Stimulated activated CD8-positive, alpha-beta memory T cell treated with anti-CD3 and anti-CD28 coated beads, Interleukin-12 subunit alpha, Interleukin-12 subunit beta, amount 100 ng/mL, for 1 hour (primary cell): ENCODE results near the gene MTPN.

ENCODE experiments used
- DNase-seq: peaks from one replicate; pipeline ENCODE4 v3.0.0-alpha.2; 2020; ENCODE audit warnings: low read depth

Gene MTPN

GRCh38 chr7:135924302-135924701, 52.9 kb downstream of the MTPN start:
- DNase-seq = no peak

- no peak for DNase-seq
These were observed 54.9 kb downstream of the MTPN start for GRCh38 chr7:135922263-135922662.

DNA sequence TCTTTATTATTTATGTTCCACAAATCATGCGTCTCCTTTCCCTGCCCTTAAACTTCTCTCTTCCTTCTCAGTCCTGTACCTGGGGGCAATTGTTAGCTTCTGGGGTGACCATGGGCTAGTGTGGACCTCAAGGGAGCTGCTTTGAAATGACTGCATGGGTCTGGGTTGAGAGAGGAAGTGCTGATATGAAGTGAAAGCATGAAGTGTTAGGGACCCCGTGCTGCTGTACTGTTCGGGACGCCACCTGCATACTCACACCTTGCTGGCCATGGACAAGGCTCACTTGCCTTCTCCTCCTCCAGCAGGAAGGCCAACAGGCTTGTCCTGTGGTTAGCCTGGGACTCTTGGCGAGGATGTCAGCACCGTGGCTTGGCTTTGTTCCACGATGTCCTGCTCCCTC, 56.7 kb downstream of the MTPN start:
- no peak for DNase-seq

GRCh38 chr7:135919071-135919841, 57.9 kb downstream of the MTPN start:
- DNase-seq = no peak

- no peak for DNase-seq
These were observed 59.0 kb downstream of the MTPN start for GRCh38 chr7:135918134-135918533.

DNA sequence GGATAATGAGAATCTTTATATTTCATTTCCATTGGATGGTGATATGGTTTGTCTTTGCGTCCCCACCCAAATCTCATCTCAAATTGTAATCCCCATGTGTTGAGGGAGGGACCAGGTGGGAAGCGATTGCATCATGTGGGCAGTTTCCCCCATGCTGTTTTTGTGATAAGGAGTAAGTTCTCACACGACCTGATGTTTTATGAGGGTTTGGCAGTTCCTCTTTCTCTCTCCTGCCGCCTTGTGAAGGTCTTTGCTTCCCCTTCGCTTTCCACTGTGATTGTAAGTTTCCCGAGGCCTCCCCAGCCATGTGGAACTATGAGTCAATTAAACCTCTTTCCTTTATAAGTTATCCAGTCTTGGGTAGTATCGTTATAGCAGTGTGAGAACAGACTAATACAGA, 59.4 kb downstream of the MTPN start:
- DNase-seq = no peak

DNA sequence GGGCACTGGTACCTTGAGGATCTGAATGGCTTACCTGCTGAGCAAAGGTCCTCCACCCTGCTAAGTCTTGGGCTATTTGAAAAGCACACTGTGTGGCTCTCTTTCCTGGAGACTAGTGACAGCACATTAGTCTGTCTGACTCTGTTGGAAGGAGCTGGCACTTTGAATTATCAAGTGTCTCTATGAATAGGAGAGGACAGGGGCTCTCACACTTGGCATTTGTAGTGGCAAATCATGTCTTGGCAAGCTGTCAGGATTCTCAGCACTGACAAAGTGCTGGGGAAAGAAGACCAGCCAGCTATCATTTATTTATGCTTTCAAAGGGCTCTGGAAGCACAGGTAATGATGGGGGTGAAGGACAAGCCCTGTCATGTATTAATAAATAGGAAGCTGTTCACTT, 62.8 kb downstream of the MTPN start:
- DNase-seq = no peak

GRCh38 chr7:135913404-135913803, 63.8 kb downstream of the MTPN start:
- DNase-seq = no peak

DNA sequence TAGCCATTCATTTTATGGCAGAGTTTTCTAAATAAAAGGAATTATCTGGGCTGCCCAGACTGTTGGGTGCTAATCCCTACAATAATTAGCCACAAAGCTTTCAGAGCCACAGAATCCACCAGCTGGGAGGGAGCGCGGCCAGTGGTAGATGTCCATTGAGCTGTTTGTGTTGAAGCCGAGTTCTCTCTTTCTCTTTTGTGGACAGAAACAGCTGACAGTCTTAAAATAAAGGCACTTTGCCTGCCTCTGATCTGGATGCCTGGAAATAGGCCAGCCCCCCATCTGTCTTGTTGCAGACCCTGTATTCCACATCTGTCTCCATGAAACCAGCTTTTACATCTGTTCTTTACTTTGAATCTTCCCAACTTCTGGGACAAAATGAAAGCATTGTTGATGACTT, 66.1 kb downstream of the MTPN start:
- no peak for DNase-seq

GRCh38 chr7:135910393-135911036, 66.6 kb downstream of the MTPN start:
- no peak for DNase-seq

- no peak for DNase-seq
These were observed 71.3 kb downstream of the MTPN start for GRCh38 chr7:135905858-135906257.

DNA sequence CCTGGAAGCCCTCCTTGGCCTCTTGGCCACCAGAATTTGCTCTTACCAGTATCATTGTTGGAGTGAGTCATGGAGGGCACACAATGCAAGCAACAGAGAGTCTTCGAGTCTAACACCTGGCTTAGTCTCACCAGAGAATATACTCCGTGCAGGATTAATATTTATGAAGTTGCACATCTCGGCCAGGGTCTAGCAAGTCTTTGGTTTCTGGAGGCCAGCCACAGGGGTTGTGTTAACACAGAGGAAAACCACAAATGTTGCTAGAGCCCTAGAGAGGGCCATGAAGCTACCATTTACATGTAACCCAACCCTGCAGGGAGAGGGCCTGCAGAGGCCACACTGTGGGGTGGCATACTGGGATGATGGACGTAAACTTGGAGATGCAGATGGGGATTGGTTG, 71.8 kb downstream of the MTPN start:
- DNase-seq = no peak

DNA sequence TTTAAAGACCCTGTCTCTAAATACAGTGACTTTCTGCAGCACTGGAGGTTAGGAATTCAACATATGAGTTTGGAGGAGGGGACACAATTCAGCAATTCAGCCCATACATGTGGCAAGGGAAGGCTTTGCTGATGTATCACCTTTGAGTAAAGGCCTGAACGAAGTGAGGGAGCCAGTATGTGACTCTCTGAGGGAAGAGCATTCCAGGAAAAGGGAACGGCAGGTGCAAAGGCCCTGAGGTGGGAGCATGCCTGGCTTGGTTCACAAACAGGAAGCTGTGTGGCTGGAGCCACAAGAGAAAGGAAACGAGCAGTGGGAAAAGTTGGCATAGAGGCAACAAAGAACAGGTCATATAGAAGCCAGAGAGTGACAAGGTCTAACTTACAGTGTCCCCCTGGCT, 72.9 kb downstream of the MTPN start:
- DNase-seq = no peak

DNA sequence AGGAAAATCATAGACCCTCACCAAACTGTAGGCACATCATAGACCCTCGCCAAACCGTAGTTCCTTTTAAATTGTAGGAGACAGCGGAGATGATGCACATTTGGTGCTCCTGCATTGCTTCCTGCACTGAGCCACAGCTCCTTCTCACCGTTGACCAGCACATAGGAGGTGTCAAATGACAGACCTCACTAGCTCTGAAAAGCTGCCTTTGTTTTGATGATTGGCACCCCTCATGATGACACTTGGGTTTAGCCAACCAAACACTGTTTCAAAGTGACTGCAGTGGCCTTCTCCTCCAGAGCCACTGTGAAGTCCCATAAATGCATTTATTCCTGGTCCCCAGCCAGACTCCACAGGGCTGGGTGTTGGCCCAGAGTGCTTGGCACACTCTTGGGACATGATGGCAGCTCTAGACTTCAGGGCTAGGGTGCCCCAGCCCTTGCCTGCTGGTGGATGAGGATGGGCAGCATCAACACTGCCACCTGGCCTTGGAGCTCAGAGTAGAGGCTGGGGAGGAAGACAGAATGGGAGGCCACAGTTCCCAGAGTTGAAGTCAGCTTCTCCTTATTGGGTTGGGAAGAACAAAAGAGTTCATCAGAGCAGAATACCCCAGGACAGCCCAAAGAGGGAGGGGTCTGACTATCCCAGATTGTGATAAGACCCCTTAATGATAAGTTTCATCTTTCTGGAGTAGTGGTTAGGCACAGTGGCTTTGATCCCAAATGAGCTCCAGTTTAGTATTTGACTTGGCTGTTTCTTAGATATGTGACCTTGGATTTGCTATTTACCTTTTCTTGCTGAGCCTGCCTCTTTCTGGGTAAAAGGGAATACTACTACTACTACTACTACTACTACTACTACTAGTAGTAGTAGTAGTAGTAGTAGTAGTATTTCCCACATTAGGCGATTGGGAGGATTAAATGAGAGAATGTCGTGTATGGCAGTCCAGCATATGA, 75.3 kb downstream of the MTPN start:
- DNase-seq = no peak

DNA sequence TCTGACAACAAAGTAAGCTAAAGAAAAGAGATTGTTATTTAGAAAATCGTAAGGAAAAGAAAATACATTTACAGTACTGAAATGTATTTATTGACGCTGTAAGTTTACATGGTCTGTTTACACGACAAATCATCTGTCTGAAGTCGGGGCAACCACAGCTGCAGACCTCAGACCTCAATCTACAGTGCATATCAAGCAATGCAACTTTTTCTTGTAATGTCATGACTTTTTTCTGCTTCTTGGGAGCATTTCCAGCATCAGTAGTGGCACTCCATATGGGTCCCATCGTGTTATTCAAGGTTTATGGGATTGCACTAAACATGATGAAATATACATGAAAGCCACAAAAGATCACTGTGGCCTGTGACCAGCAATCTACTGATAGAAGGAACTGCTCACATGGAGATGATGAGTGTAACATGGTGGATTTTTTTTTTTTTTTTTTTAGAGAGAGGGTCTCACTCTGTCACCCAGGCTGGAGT, 77.1 kb downstream of the MTPN start:
- no peak for DNase-seq

DNA sequence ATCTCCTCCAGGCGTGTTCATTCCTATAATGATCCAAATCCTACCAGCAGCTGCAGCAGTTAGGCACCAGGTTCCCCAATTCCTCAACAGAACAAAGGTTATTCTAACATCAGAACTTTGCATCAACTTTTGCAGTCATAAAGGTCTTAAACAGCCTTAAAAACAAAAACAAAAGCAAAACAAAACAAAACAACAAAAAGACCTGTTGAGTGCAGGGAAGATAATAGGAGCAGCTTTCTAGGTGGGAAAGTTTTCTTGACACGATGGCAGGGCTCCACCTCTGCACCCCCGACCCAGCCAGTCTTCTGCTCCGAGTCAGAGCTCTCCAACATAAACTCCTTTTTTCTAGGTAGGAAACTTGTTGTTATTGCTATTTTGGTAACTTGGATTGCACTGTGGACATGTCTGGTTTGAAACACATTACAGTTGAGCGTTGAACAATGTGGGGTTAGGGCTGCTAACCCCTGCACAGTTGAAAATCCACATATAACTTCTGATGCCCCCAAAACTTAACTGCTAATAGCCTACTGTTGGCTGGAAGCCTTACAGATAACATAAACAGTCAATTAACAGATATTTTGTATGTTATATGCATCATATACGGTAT, 77.6 kb downstream of the MTPN start:
- no peak for DNase-seq

DNA sequence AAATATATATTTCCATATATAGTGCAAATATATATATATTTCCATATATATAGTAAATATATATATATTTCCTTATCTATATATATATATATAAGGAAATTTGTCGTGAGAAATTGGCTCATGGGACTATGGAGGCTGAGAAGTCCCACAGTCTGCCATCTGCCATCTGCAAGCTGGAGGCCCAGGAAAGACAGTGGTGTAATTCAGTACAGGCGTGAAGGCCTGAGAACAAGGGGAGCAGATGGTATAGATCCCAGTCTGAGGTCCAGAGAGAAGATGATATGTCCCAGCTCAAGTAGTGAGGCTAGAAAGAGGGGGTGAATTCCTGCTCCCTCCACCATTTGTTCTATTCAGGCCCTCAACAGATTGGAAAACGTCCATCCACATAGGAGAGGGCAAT, 78.9 kb downstream of the MTPN start:
- no peak for DNase-seq

- DNase-seq = no peak
These were observed 82.3 kb downstream of the MTPN start for GRCh38 chr7:135894816-135895215.

GRCh38 chr7:135889823-135890222, 87.3 kb downstream of the MTPN start:
- DNase-seq = no peak

DNA sequence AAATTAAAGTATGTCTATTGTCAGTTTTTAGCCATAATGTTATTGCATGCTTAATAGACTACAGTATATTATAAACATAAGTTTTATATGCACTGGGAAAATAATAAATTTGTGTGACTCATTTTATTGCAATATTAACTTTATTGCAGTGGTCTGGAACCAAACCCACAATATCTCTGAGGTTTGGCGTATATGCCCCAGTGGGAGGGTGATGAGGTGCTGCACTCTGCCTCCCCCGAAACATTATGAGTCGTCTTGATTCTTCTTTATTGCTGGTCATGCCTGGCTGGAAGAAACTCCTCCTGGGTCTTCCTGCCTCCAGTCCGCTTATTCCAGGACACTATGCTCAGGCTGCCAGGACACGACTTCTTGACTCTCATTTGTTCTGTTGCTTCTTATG, 88.4 kb downstream of the MTPN start:
- no peak for DNase-seq

DNA sequence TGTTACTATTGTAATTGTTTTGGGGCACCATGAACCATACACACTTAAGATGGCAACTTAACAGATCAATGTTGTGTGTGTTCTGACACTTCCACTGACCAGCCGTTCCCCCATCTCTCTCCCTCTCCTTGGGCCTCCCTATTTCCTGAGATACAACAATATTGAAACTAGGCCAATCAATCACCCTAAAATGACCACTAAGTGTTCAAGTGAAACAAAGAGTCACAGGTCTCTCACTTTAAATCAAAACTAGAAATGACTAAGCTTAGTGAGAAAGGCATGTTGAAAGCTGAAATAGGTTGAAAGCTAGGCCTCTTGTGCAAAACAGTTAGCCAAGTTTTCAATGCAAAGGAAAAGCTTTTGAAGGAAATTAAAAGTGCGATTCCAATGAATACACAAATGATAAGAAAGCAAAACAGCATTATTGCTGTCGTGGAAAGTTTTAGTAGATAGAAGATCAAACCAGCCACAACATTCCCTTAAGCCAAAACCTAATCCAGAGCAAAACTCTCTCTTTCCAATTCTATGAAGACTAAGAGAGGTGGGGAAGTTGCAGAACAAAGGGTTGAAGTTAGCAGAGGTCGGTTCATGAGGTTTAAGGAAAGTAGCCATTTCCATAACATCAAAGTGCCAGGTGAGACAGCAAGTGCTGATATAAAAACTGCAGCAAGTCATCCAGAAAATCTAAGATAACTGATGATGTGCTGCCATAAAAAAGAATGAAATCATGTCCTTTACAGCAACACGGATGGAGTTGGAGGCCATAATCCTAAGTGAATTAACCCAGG, 90.6 kb downstream of the MTPN start:
- DNase-seq = no peak
